DMS53 treated with DMSO at 0.1 percent for 48 hours (cell line): ENCODE results near the gene SIPA1L3.
A peak's percentile ranks its signal among the peaks of the same experiment; 100 is the strongest.

Source experiments
- DNase-seq: peaks from one replicate; lab custom pipeline; 2025; ENCODE audit not compliant: unreplicated experiment; lab: John Stamatoyannopoulos, UW

Gene SIPA1L3

DNA sequence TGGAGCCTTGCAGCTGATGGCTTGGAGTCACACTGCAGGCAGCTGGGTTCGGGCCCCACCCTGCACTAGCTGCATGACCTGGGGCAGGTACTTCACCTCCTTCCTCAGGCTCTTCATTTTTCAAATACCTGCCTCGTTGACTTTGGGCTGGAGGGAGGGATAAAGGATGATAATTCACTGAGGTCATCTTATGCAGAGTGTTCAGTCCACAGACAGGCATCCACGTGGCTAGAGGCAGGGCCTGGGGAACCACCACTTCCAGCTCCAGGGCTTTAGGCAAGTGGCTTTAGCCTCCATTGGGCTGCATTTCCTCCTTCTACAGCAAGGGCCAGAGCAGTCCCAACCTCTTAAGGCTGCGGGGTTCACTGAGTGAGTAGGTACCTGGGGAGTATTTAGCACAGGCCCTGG lies 84.8 kb downstream of the SIPA1L3 start:
- no peak for DNase-seq

GRCh38 chr19:37992761-37993160 lies 85.8 kb downstream of the SIPA1L3 start:
- DNase-seq: no peak

DNA sequence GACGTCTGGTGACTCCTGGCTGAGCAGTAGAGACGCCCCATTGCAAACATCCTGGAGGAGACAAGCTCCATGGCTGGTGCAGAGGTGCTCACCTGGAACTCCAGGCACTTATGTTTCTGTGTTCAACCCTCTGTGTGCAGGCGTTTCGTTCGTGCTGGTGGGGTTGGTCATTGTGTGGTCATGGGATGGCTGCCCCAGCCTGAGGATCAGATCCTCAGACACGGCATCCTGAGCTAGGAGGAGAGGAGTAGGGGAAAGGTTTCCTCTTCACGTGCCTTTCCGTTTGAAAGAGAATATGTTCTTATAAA lies 87.8 kb downstream of the SIPA1L3 start:
- no peak for DNase-seq

GRCh38 chr19:37995346-37995745 lies 88.3 kb downstream of the SIPA1L3 start:
- no peak for DNase-seq

DNA sequence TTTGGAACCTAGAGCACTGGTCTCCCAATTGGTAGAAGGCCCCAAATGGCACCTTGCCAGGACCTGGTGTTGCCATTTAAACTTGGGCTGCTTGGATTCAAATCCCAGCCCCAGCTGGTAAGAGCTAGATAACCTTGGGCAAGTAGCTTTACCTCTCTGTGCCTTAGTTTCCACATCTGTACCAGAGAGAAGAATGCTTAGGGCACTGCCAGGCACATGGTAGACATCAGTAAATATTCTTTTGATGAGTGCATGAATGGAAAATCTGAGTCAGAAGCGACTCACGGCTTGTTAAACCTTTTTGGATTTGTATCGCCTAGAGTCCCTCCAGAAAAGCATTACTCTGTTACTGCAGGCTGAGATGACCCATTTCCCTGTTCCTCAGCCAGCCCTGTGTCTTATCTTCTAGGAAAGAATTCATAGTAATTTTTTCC lies 90.9 kb downstream of the SIPA1L3 start:
- DNase-seq: no peak

DNA sequence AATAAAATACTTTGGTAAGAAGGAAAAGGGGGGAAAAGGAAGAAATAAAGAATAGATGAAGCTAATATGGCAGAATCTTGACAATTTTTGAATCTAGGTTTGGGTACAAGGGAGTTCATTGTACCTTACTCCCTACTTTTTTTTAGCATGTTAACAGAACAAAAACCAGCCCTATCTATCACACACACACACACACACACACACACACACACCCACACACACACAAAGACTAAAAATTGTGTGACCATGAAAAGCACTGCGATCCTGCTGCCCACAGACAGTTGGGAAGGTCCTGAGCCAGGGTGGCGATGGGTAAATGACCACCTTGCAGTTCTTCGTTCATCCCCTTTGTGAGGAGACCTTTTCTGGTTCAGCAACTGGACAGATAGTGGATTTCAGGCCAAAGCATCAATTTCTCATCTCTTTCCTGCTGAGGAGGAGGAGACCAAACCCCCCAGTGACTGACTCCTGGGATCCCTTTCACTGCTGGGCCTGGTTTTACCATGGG lies 91.8 kb downstream of the SIPA1L3 start:
- DNase-seq: no peak

DNA sequence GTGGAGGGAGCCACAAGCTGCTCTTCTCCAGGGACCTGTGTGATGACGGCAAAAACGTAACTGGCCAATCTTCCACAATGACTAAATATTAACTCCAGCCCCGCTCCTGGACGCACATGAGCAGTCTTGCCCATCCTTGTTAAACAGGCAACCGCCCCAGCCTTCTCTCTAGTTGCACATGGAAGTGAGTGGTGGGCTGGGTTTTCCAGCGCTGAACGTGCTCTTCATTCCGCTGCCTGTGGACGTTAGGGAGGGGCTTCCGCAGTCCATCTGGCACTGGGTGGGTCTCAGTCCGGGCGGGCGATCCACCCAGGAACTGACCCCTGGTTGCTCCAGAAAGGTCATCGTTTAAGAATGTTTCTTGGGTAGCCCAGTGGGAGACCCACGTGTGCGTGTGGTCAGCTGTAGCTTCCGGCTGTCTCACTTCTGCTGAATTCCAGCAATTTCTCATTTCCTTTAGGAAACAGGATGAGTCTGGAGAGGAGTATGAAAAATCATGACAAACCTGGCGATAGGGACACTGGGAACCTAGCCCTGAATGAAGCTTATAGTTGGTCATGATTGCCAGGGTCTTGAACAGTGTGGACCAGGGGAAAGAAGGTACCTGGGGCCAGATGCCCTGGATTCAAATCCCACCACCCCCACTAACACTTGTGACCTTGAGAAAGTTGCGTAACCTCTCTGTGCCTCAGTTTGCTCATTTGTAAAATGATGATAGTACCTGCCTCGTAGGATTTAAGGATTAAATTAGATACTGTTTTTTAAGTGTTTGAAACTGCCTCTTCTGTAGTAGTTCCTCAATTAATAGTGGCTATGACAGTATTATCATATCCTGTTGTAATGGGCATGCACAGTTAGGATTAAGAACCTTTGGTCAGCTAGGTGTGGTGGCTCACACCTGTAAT lies 92.6 kb downstream of the SIPA1L3 start:
- no peak for DNase-seq

- DNase-seq: no peak
These were observed 94.3 kb downstream of the SIPA1L3 start for GRCh38 chr19:38001158-38001781.

- peak; percentile 80 for DNase-seq
These were observed 96.6 kb downstream of the SIPA1L3 start for GRCh38 chr19:38003438-38004185.

DNA sequence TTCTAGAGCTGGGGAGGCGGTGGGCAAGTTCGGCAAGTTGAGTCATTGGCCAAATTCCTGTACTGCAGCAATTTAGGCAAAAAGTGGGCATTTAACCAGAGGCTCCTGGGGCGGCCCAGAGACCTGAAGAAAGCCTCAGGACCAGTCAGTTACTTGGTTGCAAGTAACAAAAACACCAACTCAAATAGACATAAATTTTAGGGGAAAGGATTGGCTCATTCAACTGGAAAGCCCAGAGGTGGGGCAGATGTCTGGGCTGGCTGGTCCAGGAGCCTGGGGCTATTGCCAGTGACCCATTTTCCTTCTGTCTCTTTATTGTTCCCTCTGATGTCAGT lies 97.1 kb downstream of the SIPA1L3 start:
- no peak for DNase-seq

DNA sequence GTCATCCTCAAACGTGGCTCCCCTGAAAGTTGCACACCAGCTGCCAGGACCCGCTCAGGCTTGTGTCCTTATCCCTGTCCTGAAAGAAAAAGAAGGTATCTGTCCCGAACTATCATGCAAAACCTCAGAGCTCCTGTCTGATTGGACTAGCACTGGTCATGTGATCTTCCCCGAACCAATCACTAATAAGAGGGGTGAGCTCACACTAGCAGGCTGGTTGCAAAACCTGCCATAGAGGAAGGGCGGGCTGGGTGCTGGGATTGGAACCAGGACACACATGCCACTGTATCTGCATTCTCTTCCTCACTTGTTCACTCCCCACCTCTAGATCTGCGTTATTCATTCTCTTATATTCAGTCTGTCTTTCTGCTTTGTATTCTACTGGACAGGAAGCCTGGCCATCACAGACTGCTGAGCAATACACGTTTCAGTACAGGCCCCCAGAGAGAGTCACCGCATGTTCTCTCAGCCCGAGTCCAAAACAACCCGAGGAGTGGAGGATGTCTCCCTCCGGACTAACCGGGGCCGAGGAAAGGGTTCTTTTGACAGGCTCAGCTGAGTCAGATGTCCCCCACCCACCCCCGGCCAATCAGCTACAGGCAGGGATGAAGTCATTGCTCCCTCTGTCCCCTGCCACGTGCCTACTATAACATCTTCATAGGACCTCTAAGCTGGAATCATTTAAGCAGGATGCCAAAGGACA lies 97.7 kb downstream of the SIPA1L3 start:
- DNase-seq: peak; percentile 16

GRCh38 chr19:38005224-38005614 lies 98.2 kb downstream of the SIPA1L3 start:
- DNase-seq: no peak

DNA sequence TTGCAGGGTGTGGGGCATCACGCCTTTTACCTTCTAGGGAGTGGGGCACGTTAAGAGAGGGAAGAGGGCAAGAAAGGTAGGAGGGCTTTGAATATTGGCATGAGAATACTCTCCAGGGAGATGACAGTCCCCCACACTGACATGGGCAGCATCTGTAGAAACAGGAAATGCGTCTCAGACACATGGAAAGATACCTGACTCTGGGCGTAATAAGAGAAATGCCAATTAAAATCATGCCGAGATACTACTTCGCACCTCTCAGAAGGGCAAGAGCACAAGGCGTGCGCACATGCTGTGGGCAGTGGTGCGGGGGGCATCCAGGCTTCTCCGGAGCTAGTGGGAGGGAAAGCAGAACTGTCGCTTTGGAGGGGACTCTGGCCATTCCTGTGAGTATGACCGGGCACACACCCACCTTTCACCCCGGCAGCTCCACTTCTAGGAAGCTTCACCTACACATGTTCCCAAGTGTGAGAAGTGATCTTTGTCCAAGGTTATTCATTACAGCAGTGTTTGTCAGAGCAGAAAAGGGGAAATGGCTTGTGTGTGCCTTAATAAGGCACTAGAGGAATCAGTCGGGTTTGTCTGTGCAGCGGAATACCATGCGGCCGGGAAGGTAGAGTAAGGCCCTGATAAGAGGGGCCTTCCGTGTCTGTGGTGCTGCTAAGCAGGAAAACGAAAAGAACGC lies 99.5 kb downstream of the SIPA1L3 start:
- DNase-seq: no peak

GRCh38 chr19:38009650-38010242 lies 102.7 kb downstream of the SIPA1L3 start:
- no peak for DNase-seq

- no peak for DNase-seq
These were observed 104.4 kb downstream of the SIPA1L3 start for GRCh38 chr19:38011426-38011825.

- no peak for DNase-seq
These were observed 105.3 kb downstream of the SIPA1L3 start for GRCh38 chr19:38012290-38012689.

GRCh38 chr19:38012944-38013343 lies 105.9 kb downstream of the SIPA1L3 start:
- no peak for DNase-seq

- DNase-seq: no peak
These were observed 107.0 kb downstream of the SIPA1L3 start for GRCh38 chr19:38013913-38014580.

- DNase-seq: no peak
These were observed 108.2 kb downstream of the SIPA1L3 start for GRCh38 chr19:38015216-38015615.

- DNase-seq: no peak
These were observed 108.8 kb downstream of the SIPA1L3 start for GRCh38 chr19:38015761-38016160.
